Brain microvascular endothelial cell (primary cell): ENCODE results near the gene CXCR4.
"Not testable (repeated sequence)": the region's sequence is repeated elsewhere in the genome, so short reads cannot be mapped to it uniquely, and the experiment has no call there.

Experiments
- DNase-seq: peaks from one replicate; pipeline ENCODE4 v3.0.0-alpha.2; 2020
- H3K27ac ChIP-seq: fragments of 250-450 bp; sonication (Bioruptor Pico); 2 replicates; pipeline ENCODE4 v1.5.1; 2020; ENCODE audit warnings: mild to moderate bottlenecking, moderate library complexity
- H3K27me3 ChIP-seq: fragments of 250-450 bp; sonication (Bioruptor Pico); replicated peaks from 2 replicates; pipeline ENCODE4 v1.5.1; 2020; ENCODE audit warnings: mild to moderate bottlenecking
- H3K36me3 ChIP-seq: fragments of 250-450 bp; sonication (Bioruptor Pico); replicated peaks from 2 replicates; pipeline ENCODE4 v1.5.1; 2020; ENCODE audit warnings: mild to moderate bottlenecking
- H3K4me3 ChIP-seq: 2 replicates; pipeline ENCODE4 v1.5.1; 2011; ENCODE audit warnings: low read depth, mild to moderate bottlenecking, control low read depth, low read length, moderate library complexity
- CTCF ChIP-seq: IDR thresholded peaks from 2 replicates; pipeline ENCODE4 v1.5.1; 2011; ENCODE audit warnings: low read depth, mild to moderate bottlenecking, moderate library complexity, low read length, control low read depth, inconsistent platforms; ENCODE audit errors: missing control alignments
- in situ Hi-C: cut with HindIII; loops from 2 replicates; pipeline ENCODE4 v1.10.0; 2017; ENCODE audit warnings: low sequenced_read_pairs, low pct_ligation_motif_present

The CXCR4 gene

GRCh38 chr2:136075476-136075875 is 42.5 kb downstream of the CXCR4 start:
- TF ChIP-seq CTCF, result no peak

GRCh38 chr2:136072621-136073020 is 45.3 kb downstream of the CXCR4 start:
- no peak for DNase-seq
- in situ Hi-C loops, result no loop called here
- H3K4me3 ChIP-seq, result no peak overlapping the region
- H3K36me3 ChIP-seq, result no peaks in the 10 kb centered on the region
- H3K27ac ChIP-seq, result no peak overlapping the region
- no peak for TF ChIP-seq CTCF
- no peaks in the 10 kb centered on the region for H3K27me3 ChIP-seq

More at GRCh38 chr2:136075476-136075875, 42.5 kb downstream of the CXCR4 start:
- Histone ChIP-seq H3K27me3 (no peaks in the 10 kb centered on the region), H3K36me3 (no peaks in the 10 kb centered on the region), H3K4me3 (no peak overlapping the region), H3K27ac (no peak overlapping the region)
- DNase-seq, result no peak
- in situ Hi-C loops, result no loop called here

GRCh38 chr2:136071887-136072286 is 46.1 kb downstream of the CXCR4 start:
- H3K27ac ChIP-seq, in situ Hi-C loops, DNase-seq, H3K4me3 ChIP-seq, H3K36me3 ChIP-seq, H3K27me3 ChIP-seq: not testable (repeated sequence)

- no peak for TF ChIP-seq CTCF
- no peak overlapping the region for H3K27ac ChIP-seq
- DNase-seq, result no peak
- H3K27me3 ChIP-seq, result no peaks in the 10 kb centered on the region
- in situ Hi-C loops, result no loop called here
- H3K36me3 ChIP-seq, result no peaks in the 10 kb centered on the region
- H3K4me3 ChIP-seq, result no peak overlapping the region
Observed at GRCh38 chr2:136070913-136071312, 47.0 kb downstream of the CXCR4 start.

GRCh38 chr2:136069773-136070172 is 48.2 kb downstream of the CXCR4 start:
- DNase-seq, result no peak
- no peaks in the 10 kb centered on the region for H3K36me3 ChIP-seq
- no peak for TF ChIP-seq CTCF
- no peak overlapping the region for H3K27ac ChIP-seq
- no peak overlapping the region for H3K4me3 ChIP-seq
- in situ Hi-C loops, result no loop called here
- no peaks in the 10 kb centered on the region for H3K27me3 ChIP-seq

- in situ Hi-C loops, result no loop called here
- DNase-seq, result no peak
Observed at GRCh38 chr2:136068581-136069227, 49.2 kb downstream of the CXCR4 start.

More at GRCh38 chr2:136068581-136069227, 49.2 kb downstream of the CXCR4 start:
- Histone ChIP-seq H3K36me3 (no peaks in the 10 kb centered on the region), H3K27ac (no peak overlapping the region), H3K27me3 (no peaks in the 10 kb centered on the region), H3K4me3 (no peak overlapping the region)
- no peak for TF ChIP-seq CTCF
